ENCODE results near the gene SPTSSA. TPM values are rescaled to one million over a fixed set of nuclear protein-coding genes. Genes with fewer than 3 reads are reported as not detected.
A peak's percentile ranks its signal among the peaks of the same experiment; 100 is the strongest.
"Not testable (repeated sequence)": the region's sequence is repeated elsewhere in the genome, so short reads cannot be mapped to it uniquely, and the experiment has no call there.

SPTSSA gene
- total RNA-seq, 1 experiment from 2014 or later, result 32.9 TPM

DNA sequence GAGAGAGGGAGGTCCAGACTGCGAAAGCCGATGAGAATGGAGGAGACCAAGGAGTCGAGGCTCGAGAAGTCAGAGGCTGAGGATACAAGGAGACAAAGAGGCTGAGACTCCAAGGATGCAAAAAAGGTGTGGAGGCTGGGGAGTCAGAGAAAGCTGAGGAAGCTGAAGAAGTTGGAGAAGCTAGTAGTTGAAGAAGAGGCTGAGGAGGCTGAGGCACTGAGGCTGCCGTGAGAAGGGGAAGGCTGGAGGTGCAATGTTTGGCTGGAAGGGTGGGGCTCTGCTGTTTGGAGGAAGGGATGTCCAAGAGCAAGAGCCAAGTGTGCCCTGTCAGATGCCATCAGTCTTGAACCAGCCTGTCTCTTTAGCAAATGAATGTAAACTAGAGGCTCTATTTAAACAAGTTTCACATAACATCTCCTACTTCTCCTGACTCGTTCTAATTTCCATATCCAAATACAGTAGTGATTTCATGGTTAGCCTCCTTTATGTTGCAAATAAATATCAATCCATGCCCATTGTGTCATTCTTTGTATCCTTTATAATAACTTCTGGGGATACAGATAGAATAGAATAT, 10.8 kb upstream of the SPTSSA start:
- no peak for DNase-seq (ENCODE audit: low read depth)

DNA sequence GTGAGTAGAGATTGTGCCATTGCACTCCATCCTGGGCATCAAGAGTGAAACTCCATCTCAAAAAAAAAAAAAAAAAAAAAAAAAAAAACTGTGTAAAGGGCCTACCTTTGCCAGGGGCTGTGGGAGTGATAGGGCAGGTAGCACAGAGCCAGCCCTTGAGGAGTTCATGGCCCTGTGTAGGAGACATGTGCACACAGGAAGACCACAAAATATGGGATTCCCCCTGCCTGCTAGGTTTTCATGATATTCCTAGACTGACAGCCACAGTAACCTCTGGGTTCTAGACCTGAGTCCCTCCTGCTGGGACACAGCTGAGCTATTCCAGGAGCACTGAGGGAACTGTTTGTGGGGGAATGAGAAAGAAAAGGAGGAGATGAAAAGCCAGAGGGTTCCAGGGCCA, 8.3 kb upstream of the SPTSSA start:
- no peak for DNase-seq (ENCODE audit: low read depth)

DNA sequence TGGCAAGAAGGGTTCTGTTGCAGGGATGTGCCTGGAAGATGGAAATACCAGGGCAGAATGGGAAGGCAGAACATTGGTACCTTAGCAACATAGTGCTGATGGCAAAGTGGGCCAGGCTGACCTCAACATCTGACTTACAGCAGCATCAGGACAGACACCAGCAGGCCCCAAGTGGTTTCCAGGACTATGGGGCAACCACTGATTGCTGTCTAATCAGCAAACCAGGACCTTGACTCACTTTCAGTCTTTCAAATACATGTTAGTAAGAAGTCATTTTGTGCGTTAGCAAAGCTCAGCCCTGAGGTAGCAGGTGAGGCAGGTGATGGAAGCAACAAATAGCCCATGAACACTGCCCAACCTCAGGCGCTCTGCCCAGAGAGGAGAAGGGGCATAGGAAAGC, 4.7 kb upstream of the SPTSSA start:
- DNase-seq (ENCODE audit: low read depth), result no peak

DNA sequence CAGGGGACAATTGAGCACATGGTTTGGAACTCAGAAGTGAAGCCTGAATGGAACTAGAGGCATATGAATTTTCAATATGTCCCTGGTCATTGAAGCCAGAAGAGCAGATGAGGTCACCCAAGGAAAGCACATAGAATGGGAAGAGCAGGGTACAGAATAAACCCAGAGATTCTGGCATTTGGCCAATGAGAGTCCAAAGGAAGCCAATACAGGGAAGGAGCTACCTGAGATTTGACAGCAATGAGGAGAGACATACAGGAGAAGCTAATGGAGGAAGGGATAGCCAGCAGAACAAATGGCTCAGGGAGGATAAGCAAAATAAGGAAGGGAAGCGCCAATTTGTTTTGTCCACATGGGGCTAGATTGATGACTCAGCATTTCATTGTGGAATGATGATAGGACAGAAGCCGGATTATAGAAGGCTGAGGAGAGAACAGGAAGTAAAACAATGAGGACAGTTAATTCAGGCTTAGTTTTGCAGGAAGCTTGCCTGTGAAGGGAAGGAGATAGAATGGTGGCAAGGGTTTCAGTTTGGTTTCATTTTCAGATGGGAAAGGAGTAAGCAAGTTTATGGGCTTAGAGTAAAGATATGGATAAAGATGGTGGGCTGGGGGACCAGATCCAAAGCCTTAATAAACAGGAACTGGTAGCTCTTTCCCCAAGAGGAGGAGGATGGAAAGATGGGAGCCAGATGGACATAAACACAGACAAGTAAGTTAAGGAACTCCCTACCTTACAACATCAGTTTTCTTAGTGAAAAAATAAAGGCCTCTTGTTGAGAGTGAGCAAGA, 3.2 kb upstream of the SPTSSA start:
- peak; percentile 54 for DNase-seq (ENCODE audit: low read depth)

DNA sequence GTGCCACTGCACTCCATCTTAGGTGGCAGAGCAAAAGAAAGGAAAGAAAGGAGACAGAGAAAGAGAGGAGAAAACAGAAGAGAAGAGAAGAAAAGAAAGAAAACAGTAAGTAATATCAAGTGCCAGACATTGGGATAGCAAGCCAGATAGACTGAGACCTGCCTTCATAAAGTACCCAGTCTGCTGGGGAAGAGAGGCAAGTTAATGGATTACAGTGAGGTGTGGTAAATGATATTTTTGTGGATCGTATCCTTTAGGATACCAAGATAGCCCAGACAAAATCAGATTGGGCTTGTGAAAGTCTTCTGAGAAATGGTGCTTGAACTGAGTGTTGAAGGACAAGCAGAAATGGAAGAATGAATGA, 1.5 kb upstream of the SPTSSA start:
- no peak for DNase-seq (ENCODE audit: low read depth)

DNA sequence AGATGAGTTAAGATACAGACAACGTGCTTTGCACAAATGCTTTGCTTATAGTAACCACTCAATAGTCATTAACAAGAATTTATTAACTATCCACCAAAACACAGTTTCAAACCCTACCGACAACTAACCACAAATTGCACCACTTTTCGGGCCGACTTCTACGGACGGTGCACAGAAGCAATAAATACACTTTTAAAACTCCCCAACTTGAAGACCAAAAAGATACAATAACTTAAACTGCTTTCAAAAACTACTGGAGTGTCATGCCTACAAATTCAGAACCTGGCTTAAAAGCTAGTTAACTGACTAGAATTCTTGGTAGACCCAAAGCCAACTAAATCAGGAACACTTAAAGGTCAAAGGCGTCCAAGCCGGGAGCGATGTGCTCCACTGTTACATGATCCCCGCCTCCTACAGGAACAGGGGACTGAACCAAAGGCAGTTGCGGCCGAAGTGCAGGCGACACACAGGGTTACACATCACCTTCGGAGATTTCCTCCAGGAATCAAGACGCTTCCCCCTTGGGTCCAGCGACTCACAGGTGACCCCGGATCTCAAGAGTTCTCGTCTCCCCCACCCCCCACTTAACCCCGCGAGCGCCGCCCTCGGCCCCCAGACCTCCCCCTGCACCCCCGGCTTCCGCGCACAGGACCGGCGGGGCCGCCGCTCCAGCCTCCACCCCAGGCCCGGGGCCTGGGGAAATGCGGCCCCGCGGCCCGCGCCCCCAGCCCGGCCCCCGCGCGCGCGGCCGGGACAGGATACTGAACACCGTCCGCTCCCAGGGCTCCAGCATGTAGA, 507 bp downstream of the SPTSSA start:
- peak; percentile 75 for DNase-seq (ENCODE audit: low read depth)

DNA sequence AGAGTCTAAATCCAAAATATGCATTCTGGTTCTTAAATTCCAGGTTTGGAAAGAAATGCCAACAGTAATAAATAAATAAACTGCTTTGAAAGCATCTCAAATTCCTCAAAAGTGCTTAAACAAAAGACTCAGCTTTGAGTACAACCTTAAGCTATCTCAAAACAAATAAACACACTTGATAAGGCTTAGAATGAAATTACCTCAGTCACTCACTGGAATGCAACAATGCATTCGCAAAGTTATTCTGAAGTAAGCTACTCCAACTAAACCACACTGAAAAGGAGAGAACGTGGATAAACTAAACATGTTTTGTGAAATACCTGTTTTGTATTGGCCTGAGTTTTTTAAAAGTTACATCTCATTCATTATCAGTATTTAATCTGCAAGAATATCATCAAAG, 1.2 kb downstream of the SPTSSA start:
- peak; percentile 58 for DNase-seq (ENCODE audit: low read depth)

DNA sequence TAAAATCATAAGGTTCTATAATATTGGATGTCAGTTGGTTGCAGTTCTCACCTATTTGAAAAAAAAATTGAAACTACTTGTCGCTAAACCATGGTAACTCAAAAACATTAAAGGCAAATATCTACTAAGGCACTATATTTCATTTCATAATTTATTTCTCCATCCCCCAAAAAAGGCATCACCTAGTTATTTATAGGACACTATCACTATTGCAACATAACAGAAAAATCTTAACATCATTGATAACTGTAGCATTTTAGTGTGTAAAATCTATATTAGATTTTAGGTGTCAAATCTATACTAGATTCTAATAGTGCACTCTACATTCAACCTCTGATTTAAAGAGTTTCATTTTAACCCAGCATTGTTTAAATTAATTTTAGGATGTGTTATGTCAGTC, 1.7 kb downstream of the SPTSSA start:
- DNase-seq (ENCODE audit: low read depth), result no peak

DNA sequence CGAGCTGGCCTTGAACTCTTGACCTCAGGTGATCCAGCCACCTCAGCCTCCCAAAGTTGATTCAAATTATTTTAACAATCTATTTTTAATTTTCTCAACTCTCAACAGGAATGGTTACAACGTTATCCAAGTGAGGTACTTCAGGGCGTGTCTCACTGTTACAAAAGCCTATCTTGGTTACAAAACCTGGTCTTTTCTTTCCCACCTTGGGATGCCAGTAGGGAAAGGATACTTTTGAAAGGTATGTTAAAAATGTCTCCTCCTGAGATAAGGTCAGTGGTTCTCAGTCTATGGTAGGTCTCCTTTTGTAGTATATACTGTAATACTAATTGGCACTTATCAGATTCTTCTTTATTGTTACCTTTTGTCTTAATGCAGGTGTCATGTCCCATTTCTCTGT, 4.9 kb downstream of the SPTSSA start:
- DNase-seq (ENCODE audit: low read depth), result no peak

DNA sequence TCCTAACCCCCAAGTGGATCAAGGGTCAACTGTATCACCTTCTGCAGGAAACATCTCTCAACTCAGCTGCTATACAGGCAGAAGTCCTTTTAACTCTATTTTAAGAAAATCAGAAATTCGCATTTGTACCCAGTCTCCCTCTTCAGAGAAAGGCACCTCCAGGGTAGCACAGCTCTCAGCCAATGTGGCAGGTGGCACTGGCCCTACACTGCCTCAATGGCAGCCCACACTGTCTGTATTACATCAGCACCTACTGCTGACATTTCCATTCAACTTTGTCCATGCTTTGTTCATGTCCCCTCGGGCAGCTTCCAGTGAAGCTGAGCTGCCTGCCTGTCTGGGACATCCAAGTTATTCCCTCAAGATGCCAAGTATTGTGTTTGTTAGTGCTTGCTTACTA, 8.8 kb downstream of the SPTSSA start:
- DNase-seq (ENCODE audit: low read depth), result no peak

DNA sequence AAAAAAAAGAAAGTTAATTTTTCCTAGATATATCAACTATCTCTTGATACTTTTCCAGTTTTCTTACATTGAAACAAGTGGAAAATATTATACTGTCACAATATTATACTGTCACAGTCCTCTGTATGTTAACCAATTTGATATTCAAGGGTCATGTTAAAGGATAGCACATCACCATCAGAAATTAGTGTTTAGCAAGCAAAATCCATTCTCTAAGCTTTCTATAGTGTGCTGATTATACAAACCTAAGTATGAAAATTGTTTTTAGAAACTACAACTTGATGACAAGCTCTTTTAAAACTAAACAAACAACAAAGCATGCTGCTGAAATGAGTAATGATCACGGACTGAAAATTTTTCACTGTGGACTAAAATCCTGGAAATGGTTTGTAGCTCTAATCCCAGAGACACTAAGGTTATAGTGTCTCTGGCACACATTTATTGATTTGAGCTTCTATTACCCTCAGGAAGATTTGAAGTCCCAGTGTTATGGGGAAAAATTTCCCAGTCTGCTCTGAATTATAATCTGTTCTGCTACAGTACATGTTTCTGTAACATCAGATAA, 9.7 kb downstream of the SPTSSA start:
- no peak for DNase-seq (ENCODE audit: low read depth)

DNA sequence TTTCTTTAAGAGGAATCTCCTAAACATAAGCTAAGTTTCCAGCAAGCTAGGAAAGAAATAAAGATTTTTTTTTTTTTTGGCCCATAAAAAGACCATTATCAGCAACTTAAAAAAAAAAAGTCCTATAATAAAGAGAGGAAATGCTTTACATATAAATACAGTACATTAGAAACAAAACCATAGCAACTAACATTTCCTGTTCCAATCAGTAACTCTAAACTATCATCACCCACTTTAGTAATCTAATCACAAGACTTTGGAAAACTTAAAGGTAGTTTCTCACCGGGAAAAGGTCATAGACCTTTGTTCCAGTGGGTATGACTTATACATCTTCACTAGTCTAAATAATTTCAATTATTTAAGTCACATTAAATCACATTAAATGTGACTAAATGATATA, 11.1 kb downstream of the SPTSSA start:
- no peak for DNase-seq (ENCODE audit: low read depth)

DNA sequence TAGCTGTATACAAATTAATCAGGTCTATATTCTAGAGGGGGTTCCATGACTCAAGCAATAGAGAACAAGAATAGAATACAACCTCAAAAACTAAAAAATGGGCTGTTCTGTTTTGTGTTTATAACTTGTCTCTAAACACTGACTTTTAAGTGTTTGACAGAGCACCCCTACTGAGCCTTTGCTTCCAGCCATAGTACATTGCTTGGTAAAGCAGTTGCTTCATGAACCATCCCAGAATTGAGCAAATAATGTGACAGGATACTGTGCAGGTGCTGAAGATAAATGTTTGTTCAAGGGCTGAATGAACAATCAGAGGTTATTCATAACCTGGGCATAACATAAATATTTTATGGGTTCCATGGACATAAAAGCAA, 11.5 kb downstream of the SPTSSA start:
- DNase-seq (ENCODE audit: low read depth), result no peak

DNA sequence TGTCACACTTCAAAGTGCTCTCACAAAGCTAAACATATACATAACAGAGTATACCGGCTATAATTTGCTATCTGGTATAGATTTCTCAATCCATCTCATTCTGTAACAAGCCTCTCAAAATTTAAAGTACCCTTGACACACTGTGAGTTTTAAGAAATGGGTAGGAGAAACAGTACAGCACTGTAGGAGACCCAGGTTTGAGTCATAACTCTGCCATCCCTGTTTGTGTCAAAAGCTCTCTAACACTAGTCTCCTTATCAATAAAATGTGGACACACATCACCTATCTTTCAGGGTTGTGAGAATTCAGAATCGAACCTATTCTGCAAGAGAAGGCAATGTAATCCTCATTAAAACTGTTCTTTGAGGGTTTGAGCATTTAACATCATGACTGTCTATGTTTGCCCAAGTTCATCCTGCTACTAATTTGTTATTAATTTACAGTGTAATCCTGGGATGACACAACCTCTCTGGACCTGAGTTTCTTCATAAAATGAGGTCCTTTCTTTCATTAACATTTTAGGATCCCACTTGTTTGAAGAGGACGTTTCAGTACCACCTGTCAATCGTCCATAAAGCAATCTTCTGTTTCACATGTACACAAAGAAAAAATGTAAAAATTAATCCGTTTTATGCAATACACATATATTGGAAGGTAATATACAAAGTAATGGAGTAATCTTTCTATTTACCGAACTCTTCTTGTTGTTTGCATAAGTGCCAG, 12.1 kb downstream of the SPTSSA start:
- DNase-seq (ENCODE audit: low read depth), result no peak

DNA sequence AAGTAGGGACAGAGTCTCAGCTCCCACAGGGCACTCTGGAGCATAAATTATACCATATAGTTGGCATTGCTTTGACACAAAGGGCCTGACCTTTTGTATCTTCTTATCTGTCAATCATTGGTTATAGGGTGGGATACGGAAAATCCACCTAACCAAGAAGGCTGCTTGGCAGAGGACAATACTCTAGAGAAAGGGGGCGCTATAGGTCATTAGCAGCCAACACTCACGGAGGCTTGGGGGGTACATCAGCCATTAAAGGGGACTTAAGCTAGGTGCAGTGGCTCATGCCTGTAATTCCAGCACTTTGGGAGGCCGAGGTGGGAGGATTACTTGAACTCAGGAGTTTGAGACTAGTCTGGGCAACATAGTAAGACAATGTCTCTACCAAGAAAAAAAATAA, 22.9 kb downstream of the SPTSSA start:
- no peak for DNase-seq (ENCODE audit: low read depth)

DNA sequence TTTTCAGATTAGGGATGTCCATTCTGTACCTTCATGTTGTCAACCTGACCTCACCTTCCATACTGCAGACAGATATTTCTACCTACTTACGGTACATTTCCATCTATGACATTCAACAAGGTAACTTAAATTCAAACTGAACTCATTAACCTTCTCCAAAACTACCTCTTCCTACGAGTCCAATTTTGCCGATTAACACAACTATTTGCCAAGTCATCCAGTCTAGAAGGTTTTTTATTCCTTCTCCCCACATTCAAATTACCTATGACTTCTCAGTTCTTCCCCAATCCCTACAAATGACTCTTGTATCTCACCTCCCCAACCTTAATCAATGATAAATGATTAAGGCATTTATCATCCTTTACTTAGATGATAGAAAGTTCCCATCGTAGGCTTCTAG, 23.6 kb downstream of the SPTSSA start:
- no peak for DNase-seq (ENCODE audit: low read depth)

DNA sequence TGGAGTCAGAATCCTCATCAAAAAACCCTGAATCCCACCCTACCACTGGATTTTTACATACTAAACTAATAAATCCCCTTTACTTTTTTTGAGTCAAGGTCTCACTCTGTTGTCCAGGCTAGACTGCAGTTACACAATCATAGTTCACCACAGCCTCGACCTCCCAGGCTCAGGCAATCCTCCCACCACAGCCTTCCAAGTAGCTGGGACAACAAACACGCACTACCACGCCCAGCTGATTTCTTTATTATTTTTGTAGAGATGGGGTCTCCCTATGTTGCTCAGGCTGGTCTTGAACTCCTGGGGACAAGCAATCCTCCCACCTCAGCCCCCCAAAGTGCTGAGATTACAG, 24.3 kb downstream of the SPTSSA start:
- no peak for DNase-seq (ENCODE audit: low read depth)

DNA sequence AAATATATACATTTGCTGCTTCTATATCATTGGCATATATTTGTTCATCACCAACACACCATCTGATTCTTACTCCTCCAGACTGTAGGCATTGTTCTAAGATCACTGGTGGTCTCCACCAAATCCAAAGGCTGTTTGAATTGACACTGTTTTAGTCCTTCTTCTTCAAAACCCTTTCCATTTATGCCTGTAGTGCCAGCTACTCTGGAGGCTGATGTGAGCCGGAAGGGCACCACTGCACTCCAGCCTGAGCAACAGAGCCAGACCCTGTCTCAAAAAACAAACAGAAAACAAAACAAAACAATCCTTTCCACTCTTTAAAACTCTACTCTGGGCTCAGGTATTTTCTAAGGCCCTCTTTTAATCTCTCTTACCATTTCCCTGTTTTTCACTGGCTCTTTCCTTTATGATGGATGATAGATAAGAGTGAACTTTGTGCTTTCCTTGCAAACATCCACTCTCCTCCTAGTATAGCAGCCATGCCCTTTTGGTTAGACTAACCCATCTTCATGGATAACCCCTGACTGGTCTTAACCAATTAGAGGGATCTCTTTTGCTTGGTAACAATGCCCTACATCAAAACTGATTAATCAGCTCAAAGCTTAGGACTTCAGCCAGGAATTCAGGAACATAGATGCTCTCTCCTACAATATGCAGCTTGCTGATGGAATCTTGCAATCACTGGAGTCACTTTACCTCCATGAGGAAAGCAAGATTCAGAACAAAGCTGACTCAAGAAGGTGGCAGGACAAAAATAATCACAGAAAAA, 24.9 kb downstream of the SPTSSA start:
- peak; percentile 21 for DNase-seq (ENCODE audit: low read depth)

DNA sequence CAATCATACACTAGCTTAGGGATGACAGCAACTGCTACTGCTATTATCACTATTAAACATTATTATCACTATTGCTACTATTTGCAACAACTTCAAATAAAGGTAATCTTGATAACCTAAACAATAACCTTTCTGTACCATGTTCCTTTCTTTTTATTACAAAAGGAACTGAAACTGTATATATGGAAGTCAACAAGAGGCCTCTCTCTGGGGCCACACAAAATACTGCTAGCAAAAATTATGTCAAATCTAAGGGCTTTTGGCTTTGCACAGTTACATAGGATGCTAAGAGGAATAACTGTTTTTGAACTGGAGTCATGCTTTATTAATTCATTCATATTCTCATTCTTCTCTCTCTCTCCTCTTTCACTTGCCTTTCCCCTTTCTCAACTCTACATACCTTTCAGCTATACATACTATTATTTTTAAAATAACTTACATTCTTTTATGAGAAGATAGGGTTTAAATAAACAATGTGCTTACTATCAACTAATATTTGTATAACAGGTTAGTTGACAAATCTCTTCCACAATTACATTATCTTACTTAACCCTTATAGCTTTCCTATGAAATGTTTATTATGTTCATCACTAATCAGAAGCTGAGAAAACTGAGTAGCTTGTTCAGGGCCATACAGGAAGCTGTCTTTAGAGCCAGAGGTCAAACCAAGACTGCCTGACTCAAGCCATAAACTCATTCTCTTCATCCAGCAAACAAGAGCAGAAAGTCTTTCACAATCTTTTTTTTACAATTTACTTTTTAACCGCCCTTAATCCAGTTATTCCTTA, 25.7 kb downstream of the SPTSSA start:
- peak; percentile 57 for DNase-seq (ENCODE audit: low read depth)

DNA sequence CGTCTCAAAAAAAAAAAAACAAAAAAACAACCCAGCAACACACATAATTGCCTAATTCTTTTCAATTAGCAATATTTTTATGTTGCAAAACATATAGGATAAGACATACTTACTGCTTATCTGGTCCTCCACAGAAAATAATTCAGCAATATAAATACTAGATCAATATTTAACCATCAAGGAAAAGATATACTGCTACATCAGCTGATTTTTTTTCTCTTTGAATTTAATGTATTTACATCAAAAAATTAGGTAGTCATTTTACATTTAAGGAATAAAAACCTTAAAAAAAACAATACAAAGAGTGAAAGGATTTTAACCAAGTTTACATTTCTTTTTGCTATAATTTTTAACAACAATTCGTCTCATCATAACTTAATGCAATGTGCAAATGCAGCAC, 28.1 kb downstream of the SPTSSA start:
- no peak for DNase-seq (ENCODE audit: low read depth)

DNA sequence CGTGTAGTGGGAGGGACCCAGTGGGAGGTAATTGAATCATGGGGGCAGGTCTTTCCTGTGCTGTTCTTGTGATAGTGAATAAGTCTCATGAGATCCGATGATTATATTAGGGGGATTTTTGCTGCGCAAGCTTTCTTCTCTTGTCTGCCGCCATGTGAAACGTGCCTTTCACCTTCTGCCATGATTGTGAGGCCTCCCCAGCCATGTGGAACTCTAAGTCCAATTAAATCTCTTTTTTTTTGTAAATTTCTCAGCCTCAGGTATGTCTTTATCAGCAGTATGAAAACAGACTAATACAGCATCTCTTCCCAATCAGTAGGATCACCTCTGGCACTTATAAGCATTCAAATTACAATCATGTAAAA, 34.0 kb downstream of the SPTSSA start:
- DNase-seq (ENCODE audit: low read depth), result not testable (repeated sequence)

Data from M059J (cell line).